ENCODE measurements around the gene IGSF21.

IGSF21 gene

DNA sequence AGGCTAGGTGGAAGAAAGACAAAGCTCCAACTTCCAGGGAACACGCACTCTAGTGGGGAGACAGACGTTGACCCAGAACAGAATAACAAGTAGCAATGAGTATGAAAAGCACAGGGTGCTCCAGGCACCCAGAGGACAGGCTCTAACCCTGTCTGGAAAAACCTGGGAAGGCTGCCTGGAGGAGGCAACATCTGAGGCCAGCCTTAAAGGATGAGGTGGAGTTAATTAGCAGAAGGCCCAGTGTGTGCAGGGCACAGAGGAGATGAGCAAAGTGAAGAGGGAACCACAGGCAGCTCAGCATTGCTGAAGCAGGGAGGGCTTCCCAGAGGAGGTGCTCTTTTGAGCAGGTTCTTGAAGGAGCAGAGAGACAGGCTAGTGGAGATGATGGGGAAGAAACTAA, 246.4 kb downstream of the IGSF21 start:
- TF ChIP-seq, protein P1, sequence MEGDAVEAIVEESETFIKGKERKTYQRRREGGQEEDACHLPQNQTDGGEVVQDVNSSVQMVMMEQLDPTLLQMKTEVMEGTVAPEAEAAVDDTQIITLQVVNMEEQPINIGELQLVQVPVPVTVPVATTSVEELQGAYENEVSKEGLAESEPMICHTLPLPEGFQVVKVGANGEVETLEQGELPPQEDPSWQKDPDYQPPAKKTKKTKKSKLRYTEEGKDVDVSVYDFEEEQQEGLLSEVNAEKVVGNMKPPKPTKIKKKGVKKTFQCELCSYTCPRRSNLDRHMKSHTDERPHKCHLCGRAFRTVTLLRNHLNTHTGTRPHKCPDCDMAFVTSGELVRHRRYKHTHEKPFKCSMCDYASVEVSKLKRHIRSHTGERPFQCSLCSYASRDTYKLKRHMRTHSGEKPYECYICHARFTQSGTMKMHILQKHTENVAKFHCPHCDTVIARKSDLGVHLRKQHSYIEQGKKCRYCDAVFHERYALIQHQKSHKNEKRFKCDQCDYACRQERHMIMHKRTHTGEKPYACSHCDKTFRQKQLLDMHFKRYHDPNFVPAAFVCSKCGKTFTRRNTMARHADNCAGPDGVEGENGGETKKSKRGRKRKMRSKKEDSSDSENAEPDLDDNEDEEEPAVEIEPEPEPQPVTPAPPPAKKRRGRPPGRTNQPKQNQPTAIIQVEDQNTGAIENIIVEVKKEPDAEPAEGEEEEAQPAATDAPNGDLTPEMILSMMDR (IDR thresholded peaks at IDR 0.05; ENCODE audit: low read depth, low read length): no peak
- in situ Hi-C loops (cut with HindIII; ENCODE audit: low sequenced_read_pairs): no loop called here
- H3K4me3 ChIP-seq (ENCODE audit: low read depth, low read length): no peak overlapping the region

DNA sequence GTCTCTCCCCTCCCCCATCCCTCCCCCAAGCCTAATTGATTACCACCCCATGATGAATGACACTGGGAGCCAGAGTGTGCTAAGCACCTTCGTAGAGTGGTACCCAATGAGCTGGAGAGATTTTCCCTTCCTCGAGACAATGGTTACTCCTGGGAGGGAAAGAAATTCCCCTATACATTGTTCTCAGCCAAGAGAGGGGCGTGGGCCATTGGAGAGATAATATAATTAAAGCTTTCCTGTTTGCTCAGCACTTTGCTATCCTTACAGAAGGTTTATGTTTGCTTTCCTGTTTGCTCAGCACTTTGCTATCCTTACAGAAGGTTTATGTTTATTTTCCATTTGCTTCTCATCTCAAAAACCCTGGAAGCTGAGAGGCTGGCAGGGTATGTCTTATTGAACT, 247.0 kb downstream of the IGSF21 start:
- in situ Hi-C loops (cut with HindIII; ENCODE audit: low sequenced_read_pairs): no loop called here
- DNase-seq (ENCODE audit: low read depth, low spot score): no peak

More for the DNA sequence above, 246.4 kb downstream of the IGSF21 start:
- DNase-seq (ENCODE audit: low read depth, low spot score): no peak

DNA sequence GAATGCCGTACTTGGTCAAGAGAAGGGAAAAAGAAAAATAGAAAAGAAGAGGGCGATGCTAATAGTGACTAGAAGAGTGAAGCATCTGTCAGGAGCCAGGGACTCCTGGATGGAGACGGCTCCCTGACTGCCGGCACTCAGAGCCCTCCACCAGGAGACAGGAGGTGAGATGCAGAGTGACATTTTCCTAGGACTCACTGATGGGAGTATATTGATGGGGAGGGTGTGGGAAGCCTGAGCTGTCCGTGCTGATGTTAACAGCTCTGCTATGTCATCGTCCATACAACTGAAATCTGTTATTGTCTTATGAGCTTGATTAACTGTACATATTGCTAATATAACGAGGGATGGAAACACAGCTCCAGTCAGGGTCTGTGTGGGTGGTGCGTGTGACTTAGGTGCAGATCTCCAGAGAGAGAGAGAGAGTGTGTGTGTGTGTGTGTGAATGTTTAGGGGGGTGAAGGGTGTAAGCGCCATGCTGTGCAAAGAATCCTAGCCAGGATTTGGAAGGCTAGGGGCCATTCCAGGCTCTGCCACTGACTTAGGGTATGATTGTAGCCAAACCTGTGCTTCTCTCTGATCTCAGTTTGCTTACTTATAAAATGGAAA, 250.1 kb downstream of the IGSF21 start:
- no peak overlapping the region for H3K4me3 ChIP-seq (ENCODE audit: low read depth, low read length)
- TF ChIP-seq, protein P1 (IDR thresholded peaks at IDR 0.05; ENCODE audit: low read depth, low read length): no peak
- no peak for DNase-seq (ENCODE audit: low read depth, low spot score)
- in situ Hi-C loops (cut with HindIII; ENCODE audit: low sequenced_read_pairs): no loop called here

More for the DNA sequence above, 247.0 kb downstream of the IGSF21 start:
- H3K4me3 ChIP-seq (ENCODE audit: low read depth, low read length): no peak overlapping the region
- TF ChIP-seq, protein P1 (IDR thresholded peaks at IDR 0.05; ENCODE audit: low read depth, low read length): no peak

DNA sequence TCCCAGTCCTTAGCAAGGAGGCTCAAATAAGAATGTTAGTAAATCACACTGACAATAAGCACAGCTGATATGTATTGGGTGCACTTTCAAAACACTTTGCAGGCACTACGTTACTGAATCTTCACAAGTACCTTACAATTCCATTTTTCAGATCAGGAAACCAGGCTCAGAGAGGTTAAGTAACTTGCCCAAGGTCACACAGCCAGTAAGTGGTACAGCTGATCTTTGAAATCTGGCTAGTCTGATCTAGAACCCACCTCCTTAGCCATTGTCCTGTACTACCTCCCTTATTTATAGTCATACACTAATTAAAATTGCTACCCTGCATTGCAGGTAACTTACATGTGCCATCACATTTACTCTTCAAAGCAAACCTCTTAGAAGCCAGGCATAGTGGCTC, 251.0 kb downstream of the IGSF21 start:
- in situ Hi-C loops (cut with HindIII; ENCODE audit: low sequenced_read_pairs): no loop called here
- DNase-seq (ENCODE audit: low read depth, low spot score): no peak
- TF ChIP-seq, protein P1 (IDR thresholded peaks at IDR 0.05; ENCODE audit: low read depth, low read length): no peak
- H3K4me3 ChIP-seq (ENCODE audit: low read depth, low read length): no peak overlapping the region

DNA sequence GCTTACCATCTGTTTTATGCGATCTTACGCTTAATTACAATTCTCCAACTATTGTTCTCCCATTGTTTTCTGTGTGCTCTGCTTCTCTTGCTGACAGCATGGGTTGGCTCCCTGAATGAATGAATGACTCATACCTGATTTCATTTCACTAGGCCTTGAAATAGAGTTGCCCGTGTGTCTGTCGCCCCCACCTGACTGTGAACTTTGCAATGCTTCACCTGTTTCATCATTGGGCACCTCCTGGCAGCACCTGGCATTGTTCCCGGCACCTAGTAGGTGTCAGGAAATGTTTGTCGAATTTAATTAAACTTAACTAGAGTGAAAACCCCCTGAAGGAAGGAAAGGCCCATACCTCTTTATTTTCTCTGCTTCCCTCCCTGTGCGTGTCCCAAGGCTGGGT, 252.7 kb downstream of the IGSF21 start:
- H3K4me3 ChIP-seq (ENCODE audit: low read depth, low read length): no peak overlapping the region
- TF ChIP-seq, protein P1 (IDR thresholded peaks at IDR 0.05; ENCODE audit: low read depth, low read length): no peak
- in situ Hi-C loops (cut with HindIII; ENCODE audit: low sequenced_read_pairs): no loop called here
- no peak for DNase-seq (ENCODE audit: low read depth, low spot score)

DNA sequence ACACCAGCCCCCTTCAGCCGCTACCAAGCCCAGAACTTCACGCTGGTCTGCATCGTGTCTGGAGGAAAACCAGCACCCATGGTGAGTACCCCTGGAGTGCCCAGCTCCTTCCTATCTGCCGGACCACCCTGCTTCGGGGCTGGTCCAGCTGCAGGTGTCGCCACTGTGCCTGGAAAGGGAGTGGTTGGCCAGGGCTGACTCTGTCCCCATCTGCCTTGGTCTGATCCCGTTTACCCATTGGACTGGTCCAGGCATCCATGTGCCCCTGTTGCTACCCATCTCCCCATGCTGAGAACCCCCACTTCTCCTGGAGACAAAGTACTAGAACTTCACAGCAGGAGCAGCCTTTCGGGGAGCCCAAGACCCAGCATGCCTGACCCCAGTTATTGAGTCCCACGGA, 254.6 kb downstream of the IGSF21 start:
- in situ Hi-C loops (cut with HindIII; ENCODE audit: low sequenced_read_pairs): no loop called here
- DNase-seq (ENCODE audit: low read depth, low spot score): no peak
- TF ChIP-seq, protein P1 (IDR thresholded peaks at IDR 0.05; ENCODE audit: low read depth, low read length): no peak
- no peak overlapping the region for H3K4me3 ChIP-seq (ENCODE audit: low read depth, low read length)

All from astrocyte of the spinal cord (primary cell).